ENCODE data around the gene AIFM3. TPM values are rescaled to one million over a fixed set of nuclear protein-coding genes. Genes with fewer than 3 reads are reported as not detected.
A peak's percentile ranks its signal among the peaks of the same experiment; 100 is the strongest.
"Not testable (repeated sequence)": the region's sequence is repeated elsewhere in the genome, so short reads cannot be mapped to it uniquely, and the experiment has no call there.

The AIFM3 gene
- total RNA-seq, 1 donor from 2014 or later, result 2.1 TPM

GRCh38 chr22:21000207-21000986 lies 33.3 kb downstream of the AIFM3 start:
- DNase-seq (ENCODE audit: low spot score), result no peak

- DNase-seq (ENCODE audit: low spot score), result no peak
Observed at GRCh38 chr22:21000987-21001600, 34.0 kb downstream of the AIFM3 start.

DNA sequence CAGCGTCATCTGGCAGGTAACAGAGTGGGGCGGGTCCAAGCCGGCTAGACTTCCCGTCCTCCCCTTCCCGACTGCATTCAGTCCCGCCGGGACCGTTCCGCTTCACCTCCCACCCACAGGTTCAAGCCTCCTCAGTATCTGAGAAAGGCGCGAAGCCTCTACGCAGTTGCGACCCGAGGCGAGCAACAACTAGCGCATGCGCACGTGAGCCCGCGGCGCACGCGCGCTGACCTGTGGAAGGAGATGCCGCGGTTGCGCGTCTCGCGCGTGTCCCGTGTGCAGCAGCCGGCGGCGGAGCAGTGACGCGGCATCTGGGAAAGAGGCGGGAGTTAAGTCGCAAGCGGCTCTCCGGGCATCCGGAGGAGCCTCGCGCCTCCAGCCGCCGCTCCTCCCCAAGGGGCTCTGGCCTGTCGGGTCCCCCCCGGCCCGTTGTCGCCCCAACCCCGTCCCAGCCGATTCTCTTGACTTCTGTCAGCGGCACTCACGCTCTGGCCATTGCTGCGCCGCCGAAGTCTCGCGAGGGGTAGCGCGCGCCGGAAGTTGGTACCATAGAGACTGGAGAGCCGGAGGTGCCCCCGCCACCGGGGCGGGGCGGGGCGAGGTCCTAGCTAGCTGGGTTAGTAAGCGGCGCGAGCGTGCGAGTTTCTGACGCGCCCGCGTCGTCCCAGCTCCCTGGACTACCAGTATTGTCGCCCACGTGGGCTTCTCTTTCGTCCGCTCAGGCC lies 34.7 kb downstream of the AIFM3 start, which contains the start of gene THAP7:
Gene THAP7, minus strand, starts transcription at position 518 of the 725 bp plus-strand sequence. Its CDS starts 207 bp downstream, at position 311.
- DNase-seq (ENCODE audit: low spot score), result peak; percentile 100

- no peak for DNase-seq (ENCODE audit: low spot score)
Observed at GRCh38 chr22:21003782-21004181, 36.7 kb downstream of the AIFM3 start.

DNA sequence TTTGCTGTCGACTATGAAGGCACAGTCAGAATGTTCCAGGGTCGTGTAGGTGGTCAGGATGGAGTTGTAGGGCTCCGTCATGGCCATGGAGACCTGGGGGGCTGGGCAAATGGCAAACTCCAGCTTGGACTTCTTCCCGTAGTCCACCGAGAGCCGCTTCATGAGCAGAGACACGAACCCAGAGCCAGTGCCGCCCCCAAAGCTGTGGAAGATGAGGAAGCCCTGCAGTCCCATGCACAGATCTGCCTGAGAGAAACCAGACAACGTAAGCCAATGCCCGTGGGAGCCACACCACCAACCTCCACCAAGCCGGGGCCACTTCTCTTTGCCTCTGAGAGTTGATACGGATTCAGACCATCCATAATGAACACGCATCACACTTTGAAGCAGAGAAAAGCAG lies 42.2 kb downstream of the AIFM3 start:
- DNase-seq (ENCODE audit: low spot score), result not testable (repeated sequence)

DNA sequence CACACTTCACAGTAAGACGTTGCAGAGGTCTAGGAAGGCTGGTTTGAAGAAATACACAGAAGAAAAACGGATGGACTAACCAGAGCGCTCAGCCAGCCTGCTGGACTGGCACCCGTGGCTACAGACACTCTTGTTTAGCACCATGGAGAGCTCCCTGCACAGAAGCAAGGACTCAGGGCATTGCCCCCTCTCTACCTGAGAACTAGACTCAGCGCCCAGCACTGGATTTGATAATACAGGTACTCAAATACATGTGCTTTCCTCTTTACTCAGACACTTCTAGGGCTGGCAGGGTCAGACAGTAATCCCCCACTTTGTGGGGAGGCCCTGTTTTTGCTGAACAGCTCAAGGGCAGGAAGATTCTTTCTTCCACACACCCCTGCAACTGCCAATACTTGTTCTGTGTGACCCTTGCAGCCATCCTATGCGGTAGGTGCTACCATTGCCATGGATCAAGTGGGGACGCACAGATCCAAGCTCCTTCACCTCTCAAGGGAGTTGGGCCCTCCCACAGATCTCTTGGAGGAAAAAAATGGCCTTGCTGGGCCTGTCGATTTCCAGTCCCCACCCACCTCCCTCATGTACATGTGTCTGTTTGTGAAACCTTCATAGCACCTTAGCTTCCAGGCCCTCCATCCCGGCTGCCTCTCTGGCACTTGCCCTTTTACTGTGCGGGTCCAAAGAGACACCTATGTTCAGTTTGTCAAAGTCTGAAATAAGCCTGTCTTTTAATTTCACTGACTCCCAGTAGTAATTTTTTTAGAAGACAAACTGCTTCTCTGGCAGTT lies 42.8 kb downstream of the AIFM3 start:
- DNase-seq (ENCODE audit: low spot score), result no peak

DNA sequence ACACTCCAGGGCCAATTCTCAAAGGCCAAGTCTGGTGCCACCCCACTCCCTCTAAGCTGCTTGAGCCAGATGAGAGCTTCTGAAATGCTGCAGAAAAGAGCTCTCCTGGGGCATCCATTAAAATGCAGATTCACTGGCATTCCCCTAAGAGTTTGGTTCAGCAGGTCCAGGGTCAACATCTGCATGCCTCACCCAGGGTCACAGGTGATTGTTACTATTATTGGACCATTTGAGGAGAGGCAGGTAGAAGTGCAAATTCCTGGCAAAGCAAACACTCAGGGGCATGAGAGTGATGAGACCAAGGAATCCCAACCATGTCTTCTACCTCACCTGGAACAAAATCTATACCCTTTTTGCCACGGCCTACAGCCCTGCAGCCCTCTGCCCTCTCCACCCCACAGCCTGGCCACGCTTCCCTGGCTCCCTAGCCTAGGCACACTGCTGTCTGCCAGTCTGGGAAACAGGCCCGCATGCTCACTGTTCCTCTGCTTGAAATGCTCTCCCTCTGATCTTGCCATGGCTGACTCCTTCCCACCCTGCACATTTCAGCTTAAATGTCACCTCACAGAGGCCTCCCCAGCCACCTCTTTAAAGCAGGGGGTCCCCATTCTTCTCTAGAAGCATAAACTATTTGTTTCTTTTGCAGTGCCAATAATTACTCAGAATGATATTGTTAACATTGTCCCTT lies 43.5 kb downstream of the AIFM3 start:
- DNase-seq (ENCODE audit: low spot score), result no peak

- DNase-seq (ENCODE audit: low spot score), result no peak
Observed at GRCh38 chr22:21012446-21013407, 45.7 kb downstream of the AIFM3 start.

DNA sequence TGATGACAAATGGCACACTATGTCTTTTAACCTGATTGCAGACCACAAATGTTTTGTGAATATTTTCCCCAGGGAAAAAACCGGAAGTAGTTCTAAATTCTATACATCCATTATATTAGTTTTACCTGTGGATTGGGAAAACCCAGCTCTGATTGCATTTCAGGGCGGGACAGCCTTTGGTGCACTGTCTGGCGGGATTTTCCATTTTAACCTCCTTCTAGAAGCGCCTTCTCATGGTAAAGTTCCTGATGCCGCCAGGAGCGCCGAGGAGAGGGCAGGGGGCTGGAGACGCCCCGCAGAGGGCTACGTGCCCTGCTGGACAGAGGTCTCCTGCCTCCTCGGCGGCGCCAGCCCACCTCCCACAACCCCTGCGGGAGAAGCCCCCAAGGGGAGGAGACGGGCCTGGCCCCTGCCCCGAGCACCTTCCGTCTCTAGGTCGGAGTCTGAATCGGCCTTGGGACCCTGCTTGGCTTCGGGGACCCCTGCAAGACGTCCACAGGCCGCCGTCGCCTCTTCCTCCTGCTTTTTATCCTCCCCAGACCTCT lies 46.7 kb downstream of the AIFM3 start:
- DNase-seq (ENCODE audit: low spot score), result no peak

- DNase-seq (ENCODE audit: low spot score), result peak; percentile 92
Observed at GRCh38 chr22:21014202-21014725, 47.2 kb downstream of the AIFM3 start.

DNA sequence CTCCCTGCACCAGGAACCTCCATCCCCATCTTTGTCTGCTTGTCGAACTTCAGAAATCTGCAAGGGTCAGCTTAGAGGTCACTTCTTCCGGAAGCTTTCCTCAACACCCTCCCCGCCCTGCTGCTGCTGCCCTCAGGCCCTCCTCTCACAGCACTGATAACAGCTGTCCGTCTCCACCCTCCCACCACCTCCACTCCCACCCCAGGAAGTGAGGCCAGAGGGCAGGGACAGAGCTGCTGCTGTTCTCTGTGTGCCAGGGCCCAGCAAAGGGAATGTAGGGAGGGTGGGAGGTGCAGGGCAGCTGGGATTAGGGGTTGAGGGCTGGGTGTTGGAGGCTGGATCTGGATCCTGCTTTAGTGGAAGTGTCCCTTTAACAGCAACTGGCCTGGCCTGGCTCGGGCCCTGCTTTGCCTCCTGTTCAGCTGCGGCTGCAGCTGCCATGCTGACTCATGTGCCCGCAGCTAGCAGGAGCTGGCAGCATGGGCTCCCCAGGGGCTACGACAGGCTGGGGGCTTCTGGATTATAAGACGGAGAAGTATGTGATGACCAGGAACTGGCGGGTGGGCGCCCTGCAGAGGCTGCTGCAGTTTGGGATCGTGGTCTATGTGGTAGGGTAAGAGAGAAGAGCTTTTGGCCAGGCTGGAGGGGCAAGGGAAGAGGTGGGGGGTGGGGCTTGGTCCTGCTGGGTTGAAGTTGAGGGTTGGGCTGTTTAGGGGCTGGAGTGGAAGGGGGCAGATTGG lies 47.8 kb downstream of the AIFM3 start, which contains the start of gene P2RX6:
Gene P2RX6, plus strand, starts transcription at position 440 of the 740 bp plus-strand sequence. Its CDS starts 10 bp downstream, at position 450.
- no peak for DNase-seq (ENCODE audit: low spot score)

GRCh38 chr22:21015466-21016006 lies 48.5 kb downstream of the AIFM3 start:
- no peak for DNase-seq (ENCODE audit: low spot score)

GRCh38 chr22:21016644-21017420 lies 49.8 kb downstream of the AIFM3 start:
- DNase-seq (ENCODE audit: low spot score), result no peak

DNA sequence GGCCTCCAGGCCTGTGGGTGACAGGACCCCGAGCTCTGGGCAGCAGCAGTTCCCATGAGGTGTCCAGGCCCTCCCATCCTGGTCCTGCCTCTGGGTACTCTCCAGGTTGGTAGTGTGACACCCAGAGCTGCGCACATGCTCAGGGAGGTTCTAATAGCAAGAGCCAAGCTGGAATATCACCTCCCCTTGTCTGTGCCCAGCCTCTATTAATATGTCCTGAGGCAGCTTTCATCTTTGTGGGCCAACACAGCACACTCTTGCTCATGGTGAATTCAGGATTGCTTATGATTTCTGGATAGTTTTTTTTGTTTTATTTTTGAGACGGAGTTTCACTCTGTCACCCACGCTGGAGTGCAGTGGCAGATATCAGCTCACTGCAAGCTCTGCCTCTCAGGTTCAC lies 51.3 kb downstream of the AIFM3 start:
- DNase-seq (ENCODE audit: low spot score), result no peak

DNA sequence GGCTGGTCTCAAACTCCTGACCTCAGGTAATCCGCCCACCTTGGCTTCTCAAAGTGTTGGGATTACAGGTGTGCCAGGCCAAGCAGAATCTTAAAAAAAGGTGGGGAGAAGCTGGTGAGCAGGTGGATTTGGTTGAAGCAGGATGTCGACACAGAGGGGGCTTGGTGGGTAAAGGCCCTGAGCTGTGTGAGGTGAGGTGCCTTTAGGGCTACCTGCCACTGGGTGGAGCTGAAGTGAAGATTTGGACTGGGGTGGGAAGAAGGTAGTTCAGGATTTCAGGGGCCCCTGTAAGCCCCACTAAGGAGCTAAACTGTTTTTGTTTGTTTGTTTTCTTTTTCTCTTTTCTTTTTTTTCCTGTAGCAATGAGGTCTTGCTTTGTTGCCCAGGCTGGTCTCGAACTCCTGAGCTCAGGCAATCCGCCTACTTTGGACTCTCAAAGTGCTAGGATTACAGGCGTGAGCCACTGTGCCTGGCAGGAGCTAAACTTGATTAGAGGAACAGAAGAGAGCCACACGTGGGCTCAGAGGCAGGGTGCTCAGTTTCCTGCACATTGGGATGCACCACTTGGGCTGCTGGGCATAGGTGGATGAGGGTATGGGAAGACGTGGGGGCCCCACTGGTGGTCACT lies 53.9 kb downstream of the AIFM3 start:
- no peak for DNase-seq (ENCODE audit: low spot score)

DNA sequence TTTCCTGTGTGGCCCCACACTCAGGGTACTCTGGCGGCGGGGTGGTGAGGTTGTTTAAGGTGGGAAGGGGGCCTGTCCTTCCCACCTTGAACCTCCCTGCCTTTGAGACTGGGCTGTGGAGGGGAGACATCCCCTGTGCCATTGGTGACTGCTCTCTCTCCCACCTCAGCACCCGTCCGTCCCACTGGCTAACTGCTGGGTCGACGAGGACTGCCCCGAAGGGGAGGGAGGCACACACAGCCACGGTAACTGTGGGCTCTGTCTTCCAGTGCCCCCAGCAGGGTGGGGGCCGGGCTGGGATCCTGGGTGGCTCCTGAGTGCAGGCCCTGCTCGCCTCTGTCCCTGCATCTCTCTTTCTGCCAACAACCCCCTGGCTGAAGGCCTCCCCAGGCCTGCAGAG lies 55.5 kb downstream of the AIFM3 start:
- DNase-seq (ENCODE audit: low spot score), result no peak
